SH-SY5Y (cell line): ENCODE results near the gene ANKMY1.

Source experiments
- GATA2 ChIP-seq: IDR thresholded peaks from 2 replicates; pipeline ENCODE4 v1.6.1; 2011; ENCODE audit warnings: mild to moderate bottlenecking, low read depth, low read length
- GATA3 ChIP-seq: IDR thresholded peaks from 2 replicates; pipeline ENCODE4 v1.6.1; 2011; ENCODE audit warnings: low read depth, mild to moderate bottlenecking, low read length, moderate library complexity

Gene ANKMY1

DNA sequence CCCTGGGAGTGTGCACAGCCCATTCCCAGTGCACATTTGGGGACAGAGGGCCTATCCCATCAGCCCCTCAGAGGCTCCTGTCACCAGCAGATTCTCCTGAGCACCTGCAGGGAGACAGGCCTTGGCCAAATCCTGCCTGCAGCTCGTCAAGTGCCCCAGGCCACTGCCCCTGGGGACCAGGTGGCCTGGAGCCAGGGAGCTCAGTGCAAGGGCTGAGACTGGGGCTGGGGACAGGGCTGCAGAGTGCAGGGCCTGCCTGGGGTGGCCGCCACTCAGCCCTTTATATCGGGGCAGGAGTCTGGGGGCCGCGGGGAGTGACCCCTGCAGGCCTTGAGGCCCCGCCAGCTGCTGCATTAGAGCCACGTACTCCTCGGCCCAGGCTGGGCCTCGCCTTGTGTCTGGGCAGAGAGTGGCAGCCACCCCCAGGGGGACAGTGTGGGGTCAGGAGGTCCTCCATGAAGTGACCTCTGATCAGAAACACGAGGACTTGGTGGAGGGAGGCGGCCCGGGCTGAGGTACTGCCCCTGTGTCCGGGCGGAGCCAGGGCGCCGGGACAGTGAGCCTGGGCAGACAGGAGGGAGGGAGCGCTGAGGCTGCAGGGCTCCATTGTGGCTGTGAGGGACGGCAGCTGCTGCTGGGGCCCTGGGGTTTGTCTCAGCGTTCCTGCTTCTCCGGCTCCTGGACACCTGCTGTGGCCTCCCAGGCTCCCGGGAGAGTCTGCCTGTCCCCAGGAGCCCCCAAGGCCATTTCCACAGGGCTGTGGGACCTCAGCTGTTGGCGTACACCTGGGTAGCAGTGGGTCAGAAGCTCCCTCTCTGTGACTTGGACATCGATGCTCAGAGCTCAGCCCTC lies 98.2 kb downstream of the ANKMY1 start:
- no peak for TF ChIP-seq GATA2

DNA sequence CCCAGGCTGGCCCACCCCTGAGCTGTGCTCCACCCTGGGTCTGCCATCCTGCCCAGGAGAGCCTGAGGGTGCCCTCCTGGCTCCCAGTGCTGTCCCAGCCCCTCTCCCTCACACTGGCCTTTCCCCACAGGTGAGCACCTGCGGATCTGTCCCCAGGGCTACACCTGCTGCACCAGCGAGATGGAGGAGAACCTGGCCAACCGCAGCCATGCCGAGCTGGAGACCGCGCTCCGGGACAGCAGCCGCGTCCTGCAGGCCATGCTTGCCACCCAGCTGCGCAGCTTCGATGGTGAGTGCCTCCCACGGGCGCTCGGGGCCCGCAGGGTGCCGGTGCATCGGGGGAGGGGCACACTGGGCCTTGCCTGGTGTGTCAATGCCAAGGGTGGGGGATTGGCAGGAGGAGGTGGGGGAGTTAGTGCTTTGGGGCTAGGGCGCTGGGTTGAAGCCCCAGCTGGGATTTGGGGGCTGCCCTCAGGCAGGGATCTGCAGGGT lies 98.8 kb downstream of the ANKMY1 start:
- TF ChIP-seq GATA3 (no peak), GATA2 (no peak)

- TF ChIP-seq GATA2 (no peak), GATA3 (no peak)
Measured at GRCh38 chr2:240458044-240458899, 99.5 kb downstream of the ANKMY1 start.

- TF ChIP-seq GATA2 = no peak
- TF ChIP-seq GATA3 = no peak
Measured at GRCh38 chr2:240457223-240458043, 100.4 kb downstream of the ANKMY1 start.

DNA sequence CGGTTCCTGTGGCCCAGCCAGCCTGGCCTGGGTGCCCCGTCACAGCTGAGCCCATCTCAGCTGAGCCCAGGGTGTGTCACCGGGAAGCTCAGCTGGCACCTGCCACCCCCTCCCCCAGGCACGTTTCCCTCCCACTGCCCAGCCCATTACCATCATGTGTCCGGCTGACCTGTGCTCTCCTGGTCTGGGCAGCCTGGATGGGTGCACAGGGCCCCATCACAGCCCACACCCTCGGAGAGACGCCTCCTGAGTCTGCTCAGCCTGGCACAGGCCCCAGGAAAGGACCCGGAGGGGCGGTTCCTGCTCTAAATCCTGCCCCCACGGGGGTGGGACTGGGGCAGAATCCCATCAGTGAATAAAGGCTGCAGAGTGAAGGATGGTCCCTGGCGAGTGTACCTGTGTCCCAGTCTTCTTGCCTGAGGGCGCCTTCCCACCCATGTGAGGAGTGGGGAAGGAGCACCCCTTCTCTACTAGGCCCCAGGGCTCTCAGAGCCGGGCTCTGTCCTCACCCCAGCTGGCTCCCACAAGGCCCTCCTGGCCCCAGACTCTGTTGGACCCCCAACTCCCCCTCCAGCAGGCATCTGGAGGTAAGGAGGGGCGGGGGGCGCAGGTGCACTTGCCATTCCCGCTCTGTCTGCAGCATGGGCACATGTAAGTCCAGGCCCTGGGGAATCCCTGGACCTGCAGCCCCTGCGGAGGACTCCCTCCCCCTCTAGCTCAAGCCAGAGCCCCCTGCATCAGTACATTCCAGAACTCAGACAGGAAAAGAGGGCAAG lies 101.2 kb downstream of the ANKMY1 start:
- TF ChIP-seq GATA3 (no peak), GATA2 (no peak)

GRCh38 chr2:240455647-240456446 lies 101.9 kb downstream of the ANKMY1 start:
- no peak for TF ChIP-seq GATA3
- TF ChIP-seq GATA2 = no peak

- TF ChIP-seq GATA3 (no peak), GATA2 (no peak)
Measured at GRCh38 chr2:240455272-240455646, 102.5 kb downstream of the ANKMY1 start.

DNA sequence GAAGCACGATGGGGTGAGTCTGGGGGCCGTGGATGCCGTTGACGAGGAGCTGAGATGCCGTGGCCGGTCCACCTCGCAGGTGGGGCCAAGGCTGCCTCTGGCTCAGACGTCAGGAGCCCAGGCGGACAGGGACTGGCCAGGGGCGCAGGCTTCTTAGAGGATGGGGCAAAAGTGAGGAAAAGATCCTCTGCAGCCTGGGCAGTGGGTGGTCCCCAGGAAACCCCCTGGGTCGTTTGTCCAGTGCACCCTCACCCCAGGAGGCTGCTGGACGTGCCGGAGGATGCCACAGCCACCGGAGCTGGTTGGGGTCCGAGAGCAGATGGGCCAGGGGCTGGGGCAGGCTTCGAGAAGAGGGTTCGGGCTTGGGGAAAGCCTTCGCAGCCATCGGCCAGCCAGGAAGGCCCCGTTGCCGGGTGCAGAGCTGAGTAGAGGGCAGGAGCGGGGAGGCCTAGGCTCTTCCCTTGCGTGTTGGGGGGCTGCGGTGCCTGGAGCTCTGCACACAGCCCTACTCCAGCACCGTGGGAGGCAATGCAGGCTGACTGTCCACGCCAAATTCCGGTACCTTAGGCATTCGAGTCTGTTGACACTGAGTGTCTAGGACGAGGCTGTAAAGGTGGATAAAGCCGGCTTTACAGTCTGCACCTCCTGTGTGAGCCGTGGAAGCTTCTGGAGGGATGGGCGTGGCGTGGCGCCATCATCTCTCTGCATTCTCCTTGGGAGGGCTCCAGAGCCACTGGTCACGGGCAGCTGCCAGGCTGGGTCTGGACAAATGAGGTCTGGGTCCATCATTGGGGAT lies 103.5 kb downstream of the ANKMY1 start:
- TF ChIP-seq GATA2 (no peak), GATA3 (no peak)

GRCh38 chr2:240453461-240454105 lies 104.2 kb downstream of the ANKMY1 start:
- no peak for TF ChIP-seq GATA2
- TF ChIP-seq GATA3 = no peak

GRCh38 chr2:240452462-240453256 lies 105.1 kb downstream of the ANKMY1 start:
- no peak for TF ChIP-seq GATA2
- no peak for TF ChIP-seq GATA3

- TF ChIP-seq GATA3 (no peak), GATA2 (no peak)
Measured at GRCh38 chr2:240451791-240452461, 105.9 kb downstream of the ANKMY1 start.
